ENCODE measurements around the gene CCM2. TPM values are rescaled to one million over a fixed set of nuclear protein-coding genes. Genes with fewer than 3 reads are reported as not detected.

CCM2 gene
- 42.1 TPM for polyA plus RNA-seq (ENCODE audit: insufficient read length)

DNA sequence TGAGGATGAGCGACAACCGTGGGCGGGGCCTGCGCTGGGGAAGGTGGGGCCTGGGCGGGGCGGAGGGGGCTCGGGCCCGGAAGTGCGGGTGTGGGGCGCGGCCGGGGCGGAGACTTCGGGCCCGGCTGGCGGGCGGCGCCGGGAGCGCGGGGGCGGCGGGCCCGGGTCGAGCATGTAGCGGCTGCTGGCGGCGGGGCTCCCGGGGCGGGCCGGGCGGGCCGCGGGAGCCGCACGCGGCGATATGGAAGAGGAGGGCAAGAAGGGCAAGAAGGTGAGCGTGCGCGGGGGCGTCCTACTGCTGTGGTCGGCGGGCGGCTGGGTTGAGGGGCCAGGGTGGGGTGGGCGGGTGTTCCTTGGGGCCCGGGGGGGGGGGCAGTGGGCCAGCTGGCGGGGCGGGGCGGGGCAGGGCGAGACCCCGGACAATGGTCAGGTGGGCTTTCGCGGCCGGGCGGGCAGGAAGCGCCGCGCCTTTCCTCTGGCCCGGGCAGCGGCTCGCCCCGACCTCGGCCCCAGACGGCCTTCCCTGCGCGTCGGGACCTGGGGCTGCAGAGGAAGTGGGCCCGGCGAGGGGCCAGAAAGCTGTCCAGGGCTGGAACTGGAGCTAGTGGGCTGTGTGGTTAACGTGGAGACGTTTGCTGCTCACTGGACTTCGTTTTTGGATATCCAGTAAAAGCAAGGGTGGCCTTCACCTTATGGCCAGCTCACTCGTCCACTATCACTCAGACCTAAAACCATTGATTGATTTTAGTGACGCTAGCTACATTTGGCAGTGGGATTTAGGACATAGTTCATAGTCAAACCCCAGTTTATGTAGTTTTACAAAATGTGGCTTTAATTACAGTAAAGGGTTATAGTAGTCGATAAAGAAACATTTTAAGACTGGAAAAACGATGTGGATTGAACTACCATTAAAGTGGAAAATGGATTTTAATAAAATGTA, at the start of gene CCM2:
Gene CCM2, plus strand, starts transcription at position 109 of the 940 bp plus-strand sequence. Its CDS starts 133 bp downstream, at position 242.
- no peak for DNase-seq (ENCODE audit: low read depth)

DNA sequence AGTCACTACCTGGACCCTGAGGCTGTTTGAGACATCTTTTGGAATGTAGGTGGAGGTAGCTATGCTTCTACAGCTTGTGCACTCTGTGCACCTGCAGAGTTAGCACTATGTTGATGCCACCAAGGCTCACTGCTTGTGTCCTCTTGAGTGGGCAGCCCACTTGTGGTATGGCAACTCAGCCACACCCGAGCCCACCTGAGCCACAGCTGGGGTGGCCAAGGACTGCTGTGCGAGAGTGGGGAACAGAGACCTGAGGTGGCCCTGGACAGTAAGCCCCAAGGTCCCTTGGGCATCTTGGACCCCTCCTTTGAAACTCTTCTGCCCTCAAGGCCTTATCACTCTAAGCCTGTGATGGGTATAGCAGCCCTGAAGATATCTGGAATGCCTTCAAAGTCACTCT, 46.8 kb upstream of the CCM2 start:
- no peak for DNase-seq (ENCODE audit: low read depth)

- DNase-seq (ENCODE audit: low read depth) = no peak
These were observed 44.3 kb upstream of the CCM2 start for GRCh38 chr7:44955733-44956132.

DNA sequence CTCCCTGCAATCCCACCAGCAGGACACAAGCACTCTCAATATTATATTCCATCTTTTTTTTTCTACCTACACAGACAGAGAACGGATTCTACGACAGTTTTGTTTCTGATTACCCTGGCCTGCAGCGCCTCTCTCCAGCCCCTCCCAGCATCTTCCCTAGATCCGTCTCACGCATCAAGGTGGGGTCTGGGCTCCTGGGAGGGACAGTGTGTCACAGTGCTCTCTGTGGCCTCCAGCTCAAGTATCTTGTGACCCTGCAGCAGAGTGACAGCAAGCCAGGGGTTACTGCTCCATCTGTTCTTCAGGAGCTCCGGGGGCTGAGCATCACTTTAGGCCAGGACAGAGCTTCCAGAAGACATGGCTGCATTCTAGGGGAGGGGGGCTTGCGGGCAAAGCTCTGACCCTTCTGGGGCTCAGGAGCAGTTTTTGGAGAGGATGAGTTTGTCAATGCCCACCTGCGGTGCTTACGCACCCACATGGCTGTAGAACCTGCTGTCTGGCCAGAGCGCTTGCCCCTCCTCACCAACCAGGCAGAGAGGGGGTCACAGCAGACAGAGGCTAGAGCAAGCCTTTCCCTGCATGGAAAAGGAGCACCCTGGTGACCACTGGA, 43.7 kb upstream of the CCM2 start:
- DNase-seq (ENCODE audit: low read depth) = no peak

GRCh38 chr7:44958645-44959344, 41.2 kb upstream of the CCM2 start:
- DNase-seq (ENCODE audit: low read depth) = no peak

DNA sequence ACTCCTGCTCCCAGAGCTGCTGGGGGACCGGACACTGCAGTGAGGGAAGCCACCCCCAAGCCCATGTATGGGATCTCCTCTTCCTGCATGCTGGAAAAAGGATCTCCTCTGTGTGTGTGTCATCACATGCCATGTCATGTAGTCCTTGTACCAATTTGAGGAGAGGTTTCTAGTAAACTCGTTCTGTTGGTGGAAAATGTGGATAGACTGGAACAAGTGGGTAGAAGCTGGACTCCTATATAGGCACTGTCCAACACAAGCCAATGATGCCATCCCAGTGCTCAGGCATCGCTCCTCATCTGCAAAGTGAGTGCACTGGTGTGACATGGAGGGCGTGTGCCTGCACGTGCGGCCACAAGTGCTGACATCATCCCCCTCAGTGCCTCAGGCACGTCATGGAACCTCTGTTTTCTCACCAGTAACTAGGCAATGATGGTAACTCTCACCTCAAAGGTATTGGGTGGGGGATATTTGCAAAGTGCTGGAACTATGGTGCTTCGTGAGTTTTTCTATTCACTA, 40.5 kb upstream of the CCM2 start:
- no peak for DNase-seq (ENCODE audit: low read depth)

GRCh38 chr7:44960011-44960580, 39.9 kb upstream of the CCM2 start:
- DNase-seq (ENCODE audit: low read depth) = no peak

DNA sequence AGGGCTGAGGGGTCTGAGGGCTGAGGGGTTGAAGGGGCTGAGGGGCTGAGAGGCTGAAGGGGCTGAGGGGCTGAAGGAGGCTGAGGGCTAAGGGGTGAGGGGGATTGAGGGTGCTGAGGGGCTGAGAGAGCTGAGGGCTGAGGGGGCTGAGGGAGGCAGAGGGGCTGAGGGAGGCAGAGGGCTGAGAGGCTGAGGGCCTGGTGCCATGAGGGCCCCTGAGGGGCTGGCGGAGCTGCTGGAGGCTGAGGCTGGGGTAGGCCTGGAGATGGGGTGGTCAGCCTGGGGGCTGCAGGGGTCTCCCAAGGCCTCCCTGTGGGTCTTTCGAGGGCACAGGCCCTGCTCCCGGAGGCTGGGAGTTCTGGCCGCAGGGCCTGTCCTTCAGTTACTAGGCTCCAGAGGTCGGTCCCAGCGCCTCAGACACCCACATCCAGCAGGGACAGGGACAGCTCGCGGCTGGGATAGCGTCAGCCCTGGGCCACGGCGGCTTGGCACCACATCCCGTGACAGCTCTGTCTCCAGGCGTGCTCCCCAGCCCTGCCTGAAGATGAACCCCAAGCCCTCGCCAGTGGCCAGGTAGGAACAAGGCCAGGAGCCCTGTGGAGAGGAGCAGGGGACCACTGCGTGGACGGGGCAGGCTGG, 38.0 kb upstream of the CCM2 start:
- DNase-seq (ENCODE audit: low read depth) = no peak

GRCh38 chr7:44962483-44963251, 37.3 kb upstream of the CCM2 start:
- no peak for DNase-seq (ENCODE audit: low read depth)

DNA sequence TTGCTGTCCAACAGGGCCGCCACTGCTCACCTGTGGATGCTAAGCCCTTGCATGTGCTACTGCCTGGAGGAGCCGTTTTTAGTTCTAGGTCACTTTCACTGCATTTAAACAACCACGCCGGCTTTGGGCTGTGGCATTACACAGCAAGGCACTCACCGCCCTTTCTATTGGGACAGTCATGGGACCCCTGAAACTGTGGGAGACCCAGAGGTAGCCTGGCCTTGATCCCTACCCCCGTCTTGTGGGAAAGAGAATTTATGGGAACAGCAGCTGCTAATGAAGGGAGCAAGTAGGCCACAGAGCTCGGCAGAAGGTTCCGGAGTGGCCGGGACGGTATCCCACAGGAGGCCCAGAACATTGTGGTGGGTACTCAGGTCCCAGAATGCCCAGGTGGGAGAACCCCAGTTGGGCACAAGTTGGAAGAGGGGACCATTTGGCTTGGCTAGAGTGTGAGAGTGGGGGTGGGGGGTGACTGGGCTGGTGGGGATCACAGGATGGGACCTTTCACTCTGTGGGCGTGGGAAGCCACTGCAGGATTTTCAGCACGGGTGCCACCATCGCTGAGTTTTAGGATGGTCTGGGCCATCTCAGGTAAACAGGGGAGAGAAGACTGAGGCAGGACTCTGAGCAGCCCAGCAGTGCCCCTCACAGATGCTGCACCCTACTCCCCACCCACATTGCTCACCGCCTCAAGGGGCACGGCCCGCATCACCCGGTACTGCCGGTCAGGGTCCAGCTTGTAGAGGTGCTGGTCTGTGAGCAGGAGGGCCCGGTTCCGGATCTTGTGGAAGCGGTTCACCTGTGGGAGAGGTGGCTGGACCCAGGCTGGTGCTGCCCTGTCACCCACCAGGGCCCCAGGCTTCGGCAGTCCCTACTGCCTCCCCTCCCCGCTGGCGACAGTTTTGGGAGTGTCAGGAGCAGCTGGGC, 36.4 kb upstream of the CCM2 start:
- no peak for DNase-seq (ENCODE audit: low read depth)

GRCh38 chr7:44964384-44964830, 35.6 kb upstream of the CCM2 start:
- DNase-seq (ENCODE audit: low read depth) = no peak

GRCh38 chr7:44964831-44965440, 35.1 kb upstream of the CCM2 start:
- DNase-seq (ENCODE audit: low read depth) = no peak

- no peak for DNase-seq (ENCODE audit: low read depth)
These were observed 34.5 kb upstream of the CCM2 start for GRCh38 chr7:44965441-44965903.

DNA sequence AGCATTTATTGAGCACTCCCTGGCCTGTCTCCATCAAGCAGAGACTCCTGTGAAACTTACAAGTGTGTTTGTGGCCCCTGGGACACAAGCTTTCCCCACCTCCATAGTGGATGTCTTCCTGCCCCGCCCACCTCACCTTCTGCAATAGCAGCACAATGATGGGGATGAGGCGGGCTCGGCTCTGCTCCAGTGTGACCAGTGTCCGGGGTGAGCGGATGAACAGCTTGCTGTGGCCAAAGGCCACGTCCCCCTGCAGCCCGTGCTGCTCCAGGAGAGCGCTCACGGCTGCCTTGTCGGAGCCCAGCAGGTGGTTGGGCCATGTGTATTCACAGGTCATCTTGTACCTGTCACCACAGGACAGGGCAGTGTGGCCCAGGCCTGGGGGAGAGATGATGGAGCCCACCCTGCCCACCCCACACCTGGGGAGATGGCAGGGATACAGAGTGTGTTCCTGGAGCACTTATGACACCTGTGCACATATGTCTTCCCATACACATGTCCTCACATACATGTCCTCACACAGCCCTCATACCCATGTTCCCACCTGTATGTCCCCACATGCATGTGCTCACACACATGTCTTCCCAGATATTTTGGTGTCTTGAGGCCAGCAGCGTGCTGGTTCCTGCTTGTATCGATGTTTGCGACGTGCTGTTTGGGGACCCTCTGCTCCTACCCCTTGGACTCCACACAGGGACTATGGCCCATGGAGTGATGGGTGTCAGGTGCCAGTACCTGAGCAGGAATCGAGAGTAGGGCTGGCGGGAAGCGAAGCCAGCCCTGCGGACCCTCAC, 33.9 kb upstream of the CCM2 start:
- DNase-seq (ENCODE audit: low read depth) = no peak

- no peak for DNase-seq (ENCODE audit: low read depth)
These were observed 33.1 kb upstream of the CCM2 start for GRCh38 chr7:44966731-44967538.

DNA sequence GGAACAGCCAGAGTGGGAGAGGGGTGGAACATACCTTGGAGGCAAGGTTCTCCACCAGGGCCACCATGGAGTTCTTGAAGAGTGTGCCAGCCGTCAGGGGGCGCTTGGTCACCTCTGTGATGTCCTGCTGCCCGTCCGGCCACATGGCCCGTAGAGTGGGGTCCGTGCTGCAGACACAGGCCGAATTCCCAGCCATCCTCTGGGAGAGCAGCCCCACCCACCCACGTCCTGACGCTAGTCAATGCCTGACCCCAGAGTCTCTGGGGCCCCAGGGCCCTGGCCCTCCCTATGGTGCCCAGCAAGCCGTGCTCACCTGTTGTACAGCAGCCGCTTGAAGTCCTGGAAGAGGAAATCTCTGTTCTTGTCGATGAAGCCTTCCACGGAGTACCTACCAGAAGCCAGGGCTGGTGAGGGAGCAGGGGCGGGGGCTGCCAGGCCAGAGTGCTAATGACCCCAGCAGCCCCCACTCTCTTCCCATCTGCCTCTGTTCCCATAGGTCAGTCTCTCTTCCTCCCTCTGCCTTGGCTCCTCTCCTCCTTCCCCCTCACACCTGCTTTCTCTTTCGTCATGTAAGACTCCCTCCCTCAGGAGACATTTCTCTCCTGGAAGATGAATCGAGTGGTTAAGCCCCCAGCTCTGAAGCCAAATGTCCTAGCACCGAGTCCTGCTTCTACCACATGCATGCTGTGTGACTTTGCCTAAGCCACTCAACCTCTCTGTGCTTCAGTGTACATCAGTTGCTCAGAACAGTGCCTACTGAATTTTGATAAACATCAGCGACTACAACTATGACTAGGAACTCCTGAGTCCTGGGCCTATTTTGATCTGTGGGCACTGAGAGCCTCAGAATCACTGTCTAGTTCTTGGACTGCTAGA, 32.2 kb upstream of the CCM2 start:
- DNase-seq (ENCODE audit: low read depth) = no peak
